ENCODE data around the gene UBE2O. TPM values are rescaled to one million over a fixed set of nuclear protein-coding genes. Genes with fewer than 3 reads are reported as not detected.

UBE2O gene
- total RNA-seq, 1 donor from 2014 or later: 25.8 TPM

GRCh38 chr17:76417499-76418143 is 35.3 kb downstream of the UBE2O start:
- H3K4me1 ChIP-seq (ENCODE audit: insufficient read depth, low read length): peaks cover 17% of the 10 kb centered on the region
- H3K4me2 ChIP-seq (ENCODE audit: low read length): no peak overlapping the region
- H2AFZ ChIP-seq (ENCODE audit: low read depth, low read length): no peak overlapping the region
- no peak overlapping the region for H3K4me3 ChIP-seq (ENCODE audit: insufficient read depth, low read depth, low read length)
- DNase-seq (ENCODE audit: low read depth) (peak; percentile 13), FAIRE-seq (no peak)
- Mint-ChIP-seq H3K4me1 (ENCODE audit: low read depth, unreplicated experiment) (peaks cover 6% of the 10 kb centered on the region), H3K4me3 (ENCODE audit: unreplicated experiment) (no peak overlapping the region), H3K9me3 (ENCODE audit: unreplicated experiment) (peaks cover 7% of the 10 kb centered on the region), H3K27me3 (ENCODE audit: low read depth, unreplicated experiment) (no peaks in the 10 kb centered on the region), H3K36me3 (ENCODE audit: low read depth, unreplicated experiment) (peaks cover 14% of the 10 kb centered on the region), H3K27ac (ENCODE audit: unreplicated experiment) (peak overlapping the region; percentile 16)
- TF ChIP-seq EZH2 (IDR thresholded peaks at IDR 0.05; ENCODE audit: insufficient read depth, low read length) (no peak), CTCF (IDR thresholded peaks at IDR 0.05; ENCODE audit: insufficient read depth, low read depth, low read length) (no peak)
- H3K27ac ChIP-seq (ENCODE audit: low read depth, low read length): no peak overlapping the region
- H4K20me1 ChIP-seq (ENCODE audit: insufficient read depth, low read length): peaks cover 97% of the 10 kb centered on the region
- no peaks in the 10 kb centered on the region for H3K36me3 ChIP-seq (ENCODE audit: insufficient read depth, low read length)
- no peak overlapping the region for H3K9ac ChIP-seq (ENCODE audit: low read length)
- peaks cover 87% of the 10 kb centered on the region for H3K79me2 ChIP-seq (ENCODE audit: insufficient read depth, low read length)
- no peaks in the 10 kb centered on the region for H3K9me3 ChIP-seq (ENCODE audit: insufficient read depth, low read depth, low read length)
- H3K27me3 ChIP-seq (ENCODE audit: insufficient read depth, low read length): no peaks in the 10 kb centered on the region

- no peak for FAIRE-seq
Measured at GRCh38 chr17:76416899-76417298, 36.1 kb downstream of the UBE2O start.

More at GRCh38 chr17:76416899-76417298, 36.1 kb downstream of the UBE2O start:
- Mint-ChIP-seq H3K9me3 (ENCODE audit: unreplicated experiment) (peaks cover 7% of the 10 kb centered on the region), H3K36me3 (ENCODE audit: low read depth, unreplicated experiment) (peaks cover 9% of the 10 kb centered on the region), H3K27me3 (ENCODE audit: low read depth, unreplicated experiment) (no peaks in the 10 kb centered on the region), H3K27ac (ENCODE audit: unreplicated experiment) (no peak overlapping the region), H3K4me1 (ENCODE audit: low read depth, unreplicated experiment) (peaks cover 6% of the 10 kb centered on the region), H3K4me3 (ENCODE audit: unreplicated experiment) (no peak overlapping the region)
- Histone ChIP-seq H3K79me2 (ENCODE audit: insufficient read depth, low read length) (peaks cover 86% of the 10 kb centered on the region), H3K4me2 (ENCODE audit: low read length) (no peak overlapping the region), H3K36me3 (ENCODE audit: insufficient read depth, low read length) (no peaks in the 10 kb centered on the region), H3K27me3 (ENCODE audit: insufficient read depth, low read length) (no peaks in the 10 kb centered on the region), H2AFZ (ENCODE audit: low read depth, low read length) (no peak overlapping the region), H3K4me3 (ENCODE audit: insufficient read depth, low read depth, low read length) (no peak overlapping the region), H3K27ac (ENCODE audit: low read depth, low read length) (no peak overlapping the region), H3K4me1 (ENCODE audit: insufficient read depth, low read length) (peaks cover 17% of the 10 kb centered on the region), H3K9me3 (ENCODE audit: insufficient read depth, low read depth, low read length) (no peaks in the 10 kb centered on the region), H3K9ac (ENCODE audit: low read length) (no peak overlapping the region), H4K20me1 (ENCODE audit: insufficient read depth, low read length) (peaks cover 97% of the 10 kb centered on the region)
- no peak for TF ChIP-seq CTCF (IDR thresholded peaks at IDR 0.05; ENCODE audit: insufficient read depth, low read depth, low read length)
- no peak for TF ChIP-seq EZH2 (IDR thresholded peaks at IDR 0.05; ENCODE audit: insufficient read depth, low read length)
- no peak for DNase-seq (ENCODE audit: low read depth)
